ENCODE data around the gene EEIG1.
A peak's percentile ranks its signal among the peaks of the same experiment; 100 is the strongest.

EEIG1 gene

GRCh38 chr9:127936347-127936852 lies 44.4 kb downstream of the EEIG1 start:
- no peak overlapping the region for H3K27ac ChIP-seq (ENCODE audit: low read depth, low read length)
- H3K79me2 ChIP-seq (ENCODE audit: insufficient read depth, low read length): peaks cover 19% of the 10 kb centered on the region
- peak overlapping the region; percentile 97 for H3K4me2 ChIP-seq (ENCODE audit: low read depth, low read length, poor library complexity, severe bottlenecking)
- H3K9me3 ChIP-seq (ENCODE audit: insufficient read depth, low read length): no peaks in the 10 kb centered on the region
- H3K27me3 ChIP-seq (ENCODE audit: low read length): no peaks in the 10 kb centered on the region
- H2AFZ ChIP-seq (ENCODE audit: low read depth, low read length, severe bottlenecking): no peak overlapping the region
- peak overlapping the region; percentile 76 for H3K4me3 ChIP-seq (ENCODE audit: insufficient read depth, low read length, poor library complexity, severe bottlenecking)
- H3K9me2 ChIP-seq (replicated peaks; ENCODE audit: insufficient read depth, low read length): no peaks in the 10 kb centered on the region
- peak overlapping the region; percentile 79 for H3K9ac ChIP-seq (ENCODE audit: low read length)
- peaks cover 30% of the 10 kb centered on the region for H3F3A ChIP-seq (ENCODE audit: insufficient read depth)
- no peaks in the 10 kb centered on the region for H4K20me1 ChIP-seq (ENCODE audit: low read depth, low read length)
- 0 out of 2 replicates have a peak, but pooled peaks cover 3% of the 10 kb centered on the region for H3K36me3 ChIP-seq (ENCODE audit: low read length)
- no peak for TF ChIP-seq EZH2phosphoT487 (conservative IDR thresholded peaks at IDR 0.05; ENCODE audit: low read length)
- no peak for TF ChIP-seq CTCF (IDR thresholded peaks at IDR 0.05; ENCODE audit: insufficient read depth, low read length, poor library complexity, severe bottlenecking)

- TF ChIP-seq CTCF (IDR thresholded peaks at IDR 0.05; ENCODE audit: insufficient read depth, low read length, poor library complexity, severe bottlenecking) (no peak), EZH2phosphoT487 (conservative IDR thresholded peaks at IDR 0.05; ENCODE audit: low read length) (no peak)
- no peak overlapping the region for H3K27ac ChIP-seq (ENCODE audit: low read depth, low read length)
- H3K4me3 ChIP-seq (ENCODE audit: insufficient read depth, low read length, poor library complexity, severe bottlenecking): peak overlapping the region; percentile 76
These were observed 45.0 kb downstream of the EEIG1 start for GRCh38 chr9:127935765-127936221.

GRCh38 chr9:127934986-127935385 lies 45.8 kb downstream of the EEIG1 start:
- H3K79me2 ChIP-seq (ENCODE audit: insufficient read depth, low read length): peaks cover 19% of the 10 kb centered on the region
- H3F3A ChIP-seq (ENCODE audit: insufficient read depth): peaks cover 17% of the 10 kb centered on the region
- no peaks in the 10 kb centered on the region for H3K27me3 ChIP-seq (ENCODE audit: low read length)
- no peaks in the 10 kb centered on the region for H3K36me3 ChIP-seq (ENCODE audit: low read length)
- no peaks in the 10 kb centered on the region for H3K9me2 ChIP-seq (replicated peaks; ENCODE audit: insufficient read depth, low read length)
- TF ChIP-seq CTCF (IDR thresholded peaks at IDR 0.05; ENCODE audit: insufficient read depth, low read length, poor library complexity, severe bottlenecking): no peak
- TF ChIP-seq EZH2phosphoT487 (conservative IDR thresholded peaks at IDR 0.05; ENCODE audit: low read length): no peak
- no peak overlapping the region for H3K9ac ChIP-seq (ENCODE audit: low read length)
- H3K27ac ChIP-seq (ENCODE audit: low read depth, low read length): no peak overlapping the region
- H3K9me3 ChIP-seq (ENCODE audit: insufficient read depth, low read length): no peaks in the 10 kb centered on the region
- no peak overlapping the region for H2AFZ ChIP-seq (ENCODE audit: low read depth, low read length, severe bottlenecking)
- H3K4me2 ChIP-seq (ENCODE audit: low read depth, low read length, poor library complexity, severe bottlenecking): no peak overlapping the region
- H3K4me3 ChIP-seq (ENCODE audit: insufficient read depth, low read length, poor library complexity, severe bottlenecking): no peak overlapping the region
- H4K20me1 ChIP-seq (ENCODE audit: low read depth, low read length): no peaks in the 10 kb centered on the region

More at GRCh38 chr9:127935765-127936221, 45.0 kb downstream of the EEIG1 start:
- peaks cover 19% of the 10 kb centered on the region for H3K79me2 ChIP-seq (ENCODE audit: insufficient read depth, low read length)
- no peak overlapping the region for H2AFZ ChIP-seq (ENCODE audit: low read depth, low read length, severe bottlenecking)
- peak overlapping the region; percentile 79 for H3K9ac ChIP-seq (ENCODE audit: low read length)
- H3K4me2 ChIP-seq (ENCODE audit: low read depth, low read length, poor library complexity, severe bottlenecking): peak overlapping the region; percentile 97
- no peaks in the 10 kb centered on the region for H3K9me2 ChIP-seq (replicated peaks; ENCODE audit: insufficient read depth, low read length)
- H3K27me3 ChIP-seq (ENCODE audit: low read length): no peaks in the 10 kb centered on the region
- H4K20me1 ChIP-seq (ENCODE audit: low read depth, low read length): no peaks in the 10 kb centered on the region
- H3F3A ChIP-seq (ENCODE audit: insufficient read depth): peaks cover 25% of the 10 kb centered on the region
- H3K36me3 ChIP-seq (ENCODE audit: low read length): 0 out of 2 replicates have a peak, but pooled peaks cover 3% of the 10 kb centered on the region
- no peaks in the 10 kb centered on the region for H3K9me3 ChIP-seq (ENCODE audit: insufficient read depth, low read length)

All from SU-DHL-6 (cell line).